ENCODE data around the gene GRIK4.
"Not testable (repeated sequence)": the region's sequence is repeated elsewhere in the genome, so short reads cannot be mapped to it uniquely, and the experiment has no call there.

The GRIK4 gene

DNA sequence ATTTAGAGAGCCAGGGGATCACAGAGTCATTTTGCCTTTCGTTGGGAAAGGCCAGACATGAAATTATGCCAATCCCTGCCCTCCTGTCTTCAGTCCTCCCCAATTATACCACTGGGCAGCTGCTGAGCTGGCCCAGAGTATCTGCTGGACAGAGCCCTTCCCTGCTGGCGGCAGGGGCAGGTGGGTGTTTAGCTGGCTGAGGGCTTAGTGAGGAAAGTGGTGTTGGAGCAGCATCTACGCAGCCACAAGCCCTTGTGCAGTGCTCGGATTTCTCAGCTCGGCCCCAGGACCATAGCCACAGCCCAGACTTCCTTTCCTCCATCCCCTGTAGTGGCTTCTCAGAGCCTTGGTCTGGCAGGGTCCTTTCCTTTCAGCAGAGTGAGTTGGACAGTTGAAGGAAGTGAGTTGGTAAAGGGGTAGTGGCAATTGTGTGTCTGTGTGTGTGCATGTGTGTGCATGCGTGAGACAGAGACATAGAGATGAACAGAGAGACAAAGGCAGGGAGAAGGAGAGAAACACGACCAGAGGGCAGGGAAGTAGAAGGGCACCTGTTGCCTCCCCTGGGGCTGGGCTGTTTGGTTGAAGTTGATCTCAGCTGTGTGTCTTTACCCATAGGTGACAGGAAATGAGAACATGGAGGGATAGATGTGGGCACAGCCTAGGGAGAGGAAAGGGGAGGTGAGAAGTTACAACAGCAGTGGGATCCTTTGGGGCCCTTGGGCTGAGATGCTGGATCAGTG is 66.2 kb downstream of the GRIK4 start:
- in situ Hi-C loops (cut with HindIII; ENCODE audit: low sequenced_read_pairs) = no loop called here
- no peak for DNase-seq (ENCODE audit: low read depth, low spot score)
- H3K4me3 ChIP-seq (ENCODE audit: low read depth, low read length) = no peak overlapping the region
- TF ChIP-seq, protein P1, sequence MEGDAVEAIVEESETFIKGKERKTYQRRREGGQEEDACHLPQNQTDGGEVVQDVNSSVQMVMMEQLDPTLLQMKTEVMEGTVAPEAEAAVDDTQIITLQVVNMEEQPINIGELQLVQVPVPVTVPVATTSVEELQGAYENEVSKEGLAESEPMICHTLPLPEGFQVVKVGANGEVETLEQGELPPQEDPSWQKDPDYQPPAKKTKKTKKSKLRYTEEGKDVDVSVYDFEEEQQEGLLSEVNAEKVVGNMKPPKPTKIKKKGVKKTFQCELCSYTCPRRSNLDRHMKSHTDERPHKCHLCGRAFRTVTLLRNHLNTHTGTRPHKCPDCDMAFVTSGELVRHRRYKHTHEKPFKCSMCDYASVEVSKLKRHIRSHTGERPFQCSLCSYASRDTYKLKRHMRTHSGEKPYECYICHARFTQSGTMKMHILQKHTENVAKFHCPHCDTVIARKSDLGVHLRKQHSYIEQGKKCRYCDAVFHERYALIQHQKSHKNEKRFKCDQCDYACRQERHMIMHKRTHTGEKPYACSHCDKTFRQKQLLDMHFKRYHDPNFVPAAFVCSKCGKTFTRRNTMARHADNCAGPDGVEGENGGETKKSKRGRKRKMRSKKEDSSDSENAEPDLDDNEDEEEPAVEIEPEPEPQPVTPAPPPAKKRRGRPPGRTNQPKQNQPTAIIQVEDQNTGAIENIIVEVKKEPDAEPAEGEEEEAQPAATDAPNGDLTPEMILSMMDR (IDR thresholded peaks at IDR 0.05; ENCODE audit: low read depth, low read length) = no peak

DNA sequence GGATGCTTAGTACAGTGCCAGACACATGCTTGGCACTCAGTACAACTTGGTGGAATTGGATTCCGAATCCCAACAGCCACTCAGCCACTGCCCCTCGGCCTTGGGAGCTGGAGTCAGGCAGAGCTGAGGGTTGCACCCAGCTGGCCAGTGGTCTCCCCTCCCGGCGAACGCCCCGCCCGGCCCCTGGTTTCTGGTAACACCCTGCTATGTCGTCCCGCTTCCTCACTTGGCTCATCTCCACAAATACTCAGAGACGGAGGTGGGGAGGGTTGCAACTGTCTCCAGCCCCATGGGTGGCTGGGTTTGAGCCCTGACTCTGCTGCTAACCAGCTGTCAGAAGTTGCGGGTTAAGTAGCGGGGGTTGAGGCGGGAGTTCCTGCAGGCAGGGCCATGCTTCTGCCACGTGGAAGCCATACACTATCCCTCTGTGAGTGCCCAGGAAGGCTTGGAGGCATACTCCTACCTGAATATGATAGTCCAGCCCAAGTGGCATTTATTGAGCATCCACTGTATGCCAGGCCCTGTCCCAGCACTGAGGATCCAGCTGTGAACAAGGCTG is 67.1 kb downstream of the GRIK4 start:
- no peak for DNase-seq (ENCODE audit: low read depth, low spot score)
- TF ChIP-seq, protein P1 (IDR thresholded peaks at IDR 0.05; ENCODE audit: low read depth, low read length) = no peak
- no peak overlapping the region for H3K4me3 ChIP-seq (ENCODE audit: low read depth, low read length)
- in situ Hi-C loops (cut with HindIII; ENCODE audit: low sequenced_read_pairs) = no loop called here

DNA sequence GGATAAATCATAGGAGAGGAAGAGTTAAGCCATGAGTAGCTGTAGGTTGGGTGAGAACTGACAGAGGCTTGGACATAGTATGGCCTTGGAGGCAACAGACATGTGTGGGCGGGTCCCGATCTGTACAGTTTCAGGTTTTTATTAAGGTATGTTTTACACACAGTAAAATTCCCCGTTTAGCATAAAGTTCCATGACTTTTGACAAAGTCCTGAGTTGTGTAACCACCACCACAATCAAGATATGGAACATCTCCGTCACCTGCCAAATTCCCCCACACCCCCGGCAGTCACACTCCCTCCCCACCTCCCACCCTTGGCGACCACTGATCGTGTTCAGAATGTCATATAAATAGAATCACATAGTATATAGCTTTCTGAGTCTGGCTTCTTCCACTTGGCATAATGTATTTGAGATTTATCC is 68.1 kb downstream of the GRIK4 start:
- H3K4me3 ChIP-seq (ENCODE audit: low read depth, low read length) = no peak overlapping the region
- TF ChIP-seq, protein P1 (IDR thresholded peaks at IDR 0.05; ENCODE audit: low read depth, low read length) = no peak
- DNase-seq (ENCODE audit: low read depth, low spot score) = no peak
- in situ Hi-C loops (cut with HindIII; ENCODE audit: low sequenced_read_pairs) = no loop called here

DNA sequence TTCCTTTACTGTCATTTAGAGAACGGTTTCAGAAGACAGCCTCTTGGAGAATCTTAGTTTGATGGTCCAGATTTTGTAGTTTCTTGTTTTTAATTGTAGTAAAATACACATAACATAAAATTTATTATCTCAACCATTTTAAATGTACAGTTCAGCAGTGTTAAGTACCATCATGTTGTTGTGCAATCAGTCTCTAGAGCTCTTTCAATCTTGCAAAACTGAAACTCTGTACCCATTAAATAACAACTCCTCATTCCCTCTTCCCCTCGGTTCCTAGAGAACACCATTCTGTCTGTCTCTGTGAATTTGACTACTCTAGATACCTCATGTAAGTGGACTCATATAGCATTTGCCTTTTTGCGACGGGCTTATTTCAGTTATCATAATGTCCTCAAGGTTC is 69.8 kb downstream of the GRIK4 start:
- no peak overlapping the region for H3K4me3 ChIP-seq (ENCODE audit: low read depth, low read length)
- in situ Hi-C loops (cut with HindIII; ENCODE audit: low sequenced_read_pairs) = no loop called here
- TF ChIP-seq, protein P1 (IDR thresholded peaks at IDR 0.05; ENCODE audit: low read depth, low read length) = no peak
- no peak for DNase-seq (ENCODE audit: low read depth, low spot score)

DNA sequence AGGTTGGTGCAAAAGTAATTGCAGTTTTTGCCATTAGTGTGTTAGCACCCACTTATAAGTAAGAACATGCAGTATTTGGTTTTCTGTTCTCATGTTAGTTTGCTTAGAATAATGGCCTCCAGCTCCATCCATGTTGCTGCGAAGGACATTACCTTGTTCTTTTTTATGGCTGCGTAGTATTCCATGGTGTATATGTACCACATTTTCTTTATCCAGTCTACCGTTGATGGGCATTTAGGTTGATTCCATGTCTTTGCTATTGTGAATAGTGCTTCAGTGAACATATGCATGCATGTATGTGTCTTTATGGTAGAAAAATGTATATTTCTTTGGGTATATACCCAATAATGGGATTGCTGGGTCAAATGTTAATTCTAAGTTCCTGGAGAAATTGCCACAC is 71.0 kb downstream of the GRIK4 start:
- in situ Hi-C loops (cut with HindIII; ENCODE audit: low sequenced_read_pairs); DNase-seq (ENCODE audit: low read depth, low spot score); H3K4me3 ChIP-seq (ENCODE audit: low read depth, low read length): not testable (repeated sequence)

DNA sequence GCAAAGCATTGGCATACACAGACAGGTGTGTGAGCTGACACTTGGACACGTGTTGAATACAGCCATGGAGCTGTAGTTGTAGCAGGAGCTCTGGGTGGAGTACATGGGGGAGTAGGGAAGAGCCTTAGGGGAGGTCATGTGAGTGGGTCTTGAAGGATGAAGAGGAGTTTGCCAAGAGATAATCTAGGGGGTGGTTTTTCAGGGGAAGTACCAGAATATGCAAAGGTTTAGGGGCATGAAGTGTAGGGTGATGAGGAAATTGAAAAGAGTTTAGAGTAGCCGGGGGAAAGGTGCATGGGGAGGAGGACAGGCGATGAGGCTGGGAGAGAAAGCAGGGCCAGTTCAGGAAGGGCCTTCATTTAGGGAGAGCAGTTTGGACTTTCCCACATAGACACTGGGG is 74.5 kb downstream of the GRIK4 start:
- TF ChIP-seq, protein P1 (IDR thresholded peaks at IDR 0.05; ENCODE audit: low read depth, low read length) = no peak
- H3K4me3 ChIP-seq (ENCODE audit: low read depth, low read length) = no peak overlapping the region
- in situ Hi-C loops (cut with HindIII; ENCODE audit: low sequenced_read_pairs) = no loop called here
- DNase-seq (ENCODE audit: low read depth, low spot score) = no peak

DNA sequence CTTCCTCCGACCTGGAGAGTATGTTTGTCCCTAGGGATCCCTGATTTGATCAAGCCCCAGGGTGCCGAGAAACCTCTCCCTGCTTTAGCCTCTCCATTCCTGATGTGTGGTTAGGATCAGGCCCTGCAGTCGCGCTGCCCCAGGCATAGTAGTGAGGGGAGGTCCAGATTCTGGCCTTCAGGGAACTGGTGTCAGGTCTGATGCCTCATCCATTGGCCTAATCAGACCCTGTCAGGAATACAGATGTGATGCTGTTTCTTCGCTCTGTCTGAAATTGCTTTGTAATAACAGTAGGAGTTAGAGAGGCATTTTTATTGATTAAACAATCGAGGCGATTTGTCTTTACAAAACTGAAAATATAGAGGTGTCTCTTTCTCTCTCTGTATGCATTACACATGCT is 75.2 kb downstream of the GRIK4 start:
- in situ Hi-C loops (cut with HindIII; ENCODE audit: low sequenced_read_pairs) = no loop called here
- TF ChIP-seq, protein P1 (IDR thresholded peaks at IDR 0.05; ENCODE audit: low read depth, low read length) = no peak
- no peak overlapping the region for H3K4me3 ChIP-seq (ENCODE audit: low read depth, low read length)

More for the DNA sequence above, 75.2 kb downstream of the GRIK4 start:
- DNase-seq (ENCODE audit: low read depth, low spot score) = no peak

All from astrocyte of the spinal cord (primary cell).